LHCN-M2 (cell line): ENCODE data around the gene C13orf46. TPM values are rescaled to one million over a fixed set of nuclear protein-coding genes. Genes with fewer than 3 reads are reported as not detected.

Experiments
- DNase-seq: peaks from one replicate; pipeline ENCODE4 v3.0.0-alpha.2; 2012; ENCODE audit warnings: low read depth
- total RNA-seq: library from RNA; depleted of rRNA; stranded (reverse); fragments of >200 nt; gene quantifications from 2 replicates; pipeline ENCODE4 v1.2.3, GENCODE V29; 2014; rRNA removed

The C13orf46 gene
- total RNA-seq, 1 experiment from 2014 or later = 0.11 TPM

DNA sequence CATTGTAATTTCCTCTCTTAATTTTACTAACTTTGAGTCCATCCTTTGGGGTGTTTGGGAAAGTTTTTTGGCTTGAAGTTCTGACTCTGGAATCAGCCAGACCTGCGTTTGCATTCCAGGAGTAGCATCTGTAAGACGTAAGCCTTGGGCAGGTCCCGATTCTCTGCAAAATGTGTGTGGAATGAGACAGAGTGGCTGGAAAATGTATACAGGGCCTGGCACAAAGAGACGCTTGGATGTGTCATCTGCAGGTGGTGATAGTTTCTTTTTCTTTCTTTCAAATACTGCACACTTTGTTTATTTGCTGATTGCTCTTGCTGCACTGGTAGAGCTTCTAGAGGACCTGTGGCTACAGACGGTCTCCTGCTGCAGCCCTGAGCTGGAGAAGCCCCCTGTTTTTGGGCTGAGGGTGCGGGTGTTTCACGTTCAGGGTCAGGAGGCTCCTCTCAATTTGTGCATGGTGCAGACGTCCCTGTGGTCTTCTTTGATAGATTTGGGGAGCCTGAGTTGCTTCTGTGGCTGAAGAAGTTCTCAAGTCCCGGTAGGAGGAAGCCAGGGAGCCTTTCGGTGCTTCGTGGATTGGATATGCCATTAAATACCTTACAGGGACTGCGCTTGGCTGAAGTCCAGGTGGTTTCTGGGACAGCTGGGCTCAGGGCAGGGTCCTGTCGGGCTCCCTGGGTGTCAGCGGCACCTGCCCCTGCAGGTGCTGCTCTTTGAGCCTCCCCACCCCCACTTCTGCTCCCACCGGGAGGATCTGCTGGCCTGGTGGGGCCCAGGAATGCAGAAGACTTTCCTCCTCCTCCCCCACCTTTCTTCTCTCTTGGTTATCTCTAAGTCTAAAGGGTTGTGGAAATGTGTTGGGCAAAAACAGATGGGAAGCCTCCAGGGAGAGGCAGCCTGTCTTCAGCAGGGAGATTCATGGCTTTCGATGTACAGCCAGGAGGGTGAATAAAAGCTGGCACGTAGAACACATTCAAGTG is 66.0 kb downstream of the C13orf46 start:
- no peak for DNase-seq

GRCh38 chr13:113906571-113906970 is 67.3 kb downstream of the C13orf46 start:
- no peak for DNase-seq

DNA sequence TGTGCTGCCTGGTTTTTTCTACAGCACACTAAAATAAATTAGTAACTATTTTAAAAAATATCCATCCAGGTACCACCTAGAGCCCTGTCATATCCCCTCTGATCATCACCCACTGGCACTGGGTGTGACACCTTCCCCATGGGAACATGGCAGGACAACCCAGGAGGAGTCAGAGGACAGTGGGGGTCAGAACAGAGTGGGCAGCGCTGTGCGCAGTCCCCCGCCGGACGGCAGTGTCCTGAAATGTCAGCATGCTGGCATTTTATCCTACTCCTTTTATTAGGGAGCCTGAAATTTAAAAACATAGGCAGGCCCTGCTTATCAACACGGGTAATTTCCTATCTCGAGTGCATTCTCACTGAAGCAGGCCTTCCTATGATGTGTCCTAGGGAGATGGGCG is 67.9 kb downstream of the C13orf46 start:
- no peak for DNase-seq

- DNase-seq = no peak
Observed at GRCh38 chr13:113905018-113905417, 68.9 kb downstream of the C13orf46 start.

- peak; percentile 52 for DNase-seq
Observed at GRCh38 chr13:113904411-113904810, 69.5 kb downstream of the C13orf46 start.

GRCh38 chr13:113903912-113904311 is 70.0 kb downstream of the C13orf46 start:
- no peak for DNase-seq

Other genes with a start within 250 kb of the C13orf46 start
- gene TMEM255B, start 214.8 kb downstream of the C13orf46 start, total RNA-seq = 7.4 and 9.1 TPM in 2 replicates
- gene GAS6, start 110.0 kb downstream of the C13orf46 start, total RNA-seq = 670 and 703 TPM in 2 replicates
- 58.6 and 60.4 TPM in 2 replicates for gene RASA3, start 158.5 kb upstream of the C13orf46 start, total RNA-seq
- gene CFAP97D2, start 205.2 kb upstream of the C13orf46 start, total RNA-seq = not detected in 2 replicates